ENCODE measurements around the gene DNAH9. TPM values are rescaled to one million over a fixed set of nuclear protein-coding genes. Genes with fewer than 3 reads are reported as not detected.

DNAH9 gene
- total RNA-seq, 1 experiment from 2014 or later: 0.22 TPM

- H2BK120ac ChIP-seq (ENCODE audit: low read depth, low read length, poor library complexity, severe bottlenecking): no peak overlapping the region
- DNase-seq: no peak
- H2AK5ac ChIP-seq (ENCODE audit: insufficient read length, low read length): no peak overlapping the region
- no peaks in the 10 kb centered on the region for H3K9me3 ChIP-seq (ENCODE audit: control insufficient read depth, low read depth, low read length)
- H3T11ph ChIP-seq (ENCODE audit: low read length): no peak overlapping the region
- no peak for TF ChIP-seq CTCF (conservative IDR thresholded peaks at IDR 0.05)
- H4K20me1 ChIP-seq (ENCODE audit: control insufficient read depth, insufficient read depth, insufficient read length): no peaks in the 10 kb centered on the region
- H3K23me2 ChIP-seq (ENCODE audit: insufficient read length, low read depth, low read length, poor library complexity, severe bottlenecking): no peaks in the 10 kb centered on the region
- H3K79me2 ChIP-seq (ENCODE audit: insufficient read depth, low read length): no peaks in the 10 kb centered on the region
- H2BK15ac ChIP-seq (ENCODE audit: low read depth, low read length): no peak overlapping the region
- no peaks in the 10 kb centered on the region for H3K27me3 ChIP-seq (ENCODE audit: insufficient read depth, low read length)
- no peak overlapping the region for H3K14ac ChIP-seq (ENCODE audit: insufficient read depth, low read length)
- no peak overlapping the region for H2BK12ac ChIP-seq (ENCODE audit: insufficient read length, low read depth, low read length)
- no peak overlapping the region for H2AFZ ChIP-seq (ENCODE audit: low read length)
- 0 out of 7 replicates have a peak, but pooled peaks cover 0 to 4% (median 0%) of the 10 kb centered on the region in 3 experiments for H3K36me3 Mint-ChIP-seq (ENCODE audit: insufficient read depth in 1 of 3, low read depth in 3 of 3)
- no peaks in the 10 kb centered on the region for H3K27me3 Mint-ChIP-seq (ENCODE audit: low read depth)
- H3K27ac ChIP-seq (ENCODE audit: insufficient read length, low read depth, low read length): no peak overlapping the region
- H3K4me1 Mint-ChIP-seq: peaks cover 5 to 6% of the 10 kb centered on the region in 2 experiments
- H3K4me3 Mint-ChIP-seq: no peak overlapping the region
- no peak overlapping the region for H3K9ac ChIP-seq (ENCODE audit: extremely low read depth, insufficient read length, low read length)
- H3K4me2 ChIP-seq (ENCODE audit: insufficient read depth, insufficient read length, low read length): no peak overlapping the region
- peaks cover 0 to 12% of the 10 kb centered on the region in 2 experiments; a peak in 3 of 5 replicates for H3K9me3 Mint-ChIP-seq
- H4K8ac ChIP-seq (replicated peaks; ENCODE audit: insufficient read length, low read depth, low read length): no peak overlapping the region
- no peak overlapping the region for H4K5ac ChIP-seq (ENCODE audit: insufficient read length, low read depth, low read length)
- H3K79me1 ChIP-seq (ENCODE audit: insufficient read depth, low read depth, low read length, poor library complexity, severe bottlenecking): no peaks in the 10 kb centered on the region
- H3K4ac ChIP-seq (ENCODE audit: low read depth, low read length): no peak overlapping the region
- no peak overlapping the region for H3K27ac Mint-ChIP-seq
- no peak overlapping the region for H4K91ac ChIP-seq (ENCODE audit: insufficient read length, low read depth, low read length)
- H3K18ac ChIP-seq (ENCODE audit: insufficient read length, low read depth, low read length): no peak overlapping the region
- H3K23ac ChIP-seq (ENCODE audit: insufficient read length, low read depth, low read length): no peak overlapping the region
- no peak overlapping the region for H2BK5ac ChIP-seq (ENCODE audit: insufficient read length, low read length)
- no peaks in the 10 kb centered on the region for H3K4me1 ChIP-seq (ENCODE audit: insufficient read depth, low read length)
- no CpG with 5 or more reads among the region's 10 CpGs for WGBS (ENCODE audit: extremely low coverage, insufficient read length, low lambda C conversion rate)
- no peak overlapping the region for H3K56ac ChIP-seq (ENCODE audit: insufficient read length, low read depth, low read length)
- H2BK20ac ChIP-seq (ENCODE audit: low read depth, low read length, poor library complexity, severe bottlenecking): no peak overlapping the region
Observed at GRCh38 chr17:11832401-11833137, 234.3 kb downstream of the DNAH9 start.
